Aorta (tissue), 5 donors: ENCODE measurements around the gene WNT9A. TPM values are rescaled to one million over a fixed set of nuclear protein-coding genes. Genes with fewer than 3 reads are reported as not detected.

Experiments used
- ATAC-seq: fragments of 200-7000 bp; cut with Tn5 transposase; one replicate; pipeline ENCODE4 v1.9.1; 2022; ENCODE audit warnings: moderate library complexity; ENCODE audit not compliant: low FRiP score
- DNase-seq, 2 donors: peaks; one replicate each; pipeline ENCODE4 v3.0.0-alpha.2; 2020
- H3K27ac ChIP-seq, 2 donors: one replicate each; pipeline ENCODE4 v1.5.1; 2013; ENCODE audit warnings: low read length in 2 of 2, mild to moderate bottlenecking in 2 of 2, moderate library complexity in 2 of 2, control low read depth in 1 of 2, inconsistent platforms in 1 of 2, low read depth in 1 of 2
- H3K27me3 ChIP-seq, 2 donors: one replicate each; pipeline ENCODE4 v1.6.1; 2013; ENCODE audit warnings: control low read depth in 1 of 2, low read length in 1 of 2, mild to moderate bottlenecking in 1 of 2, moderate library complexity in 1 of 2; ENCODE audit not compliant: insufficient read depth in 2 of 2, control insufficient read depth in 1 of 2
- H3K36me3 ChIP-seq, 2 donors: one replicate each; pipeline ENCODE4 v1.6.1; 2013; ENCODE audit warnings: control low read depth in 1 of 2, low read length in 1 of 2, mild to moderate bottlenecking in 1 of 2; ENCODE audit not compliant: insufficient read depth in 2 of 2, control insufficient read depth in 1 of 2
- H3K4me1 ChIP-seq, 2 donors: one replicate each; pipeline ENCODE4 v1.6.1; 2013; ENCODE audit warnings: low read length in 2 of 2, control low read depth in 1 of 2, mild to moderate bottlenecking in 1 of 2, moderate library complexity in 1 of 2; ENCODE audit not compliant: insufficient read depth in 2 of 2, control insufficient read depth in 1 of 2
- H3K4me3 ChIP-seq, 2 donors: one replicate each; pipeline ENCODE4 v1.5.1; 2013; ENCODE audit warnings: low read length in 2 of 2, control low read depth in 1 of 2, mild to moderate bottlenecking in 1 of 2
- H3K9me3 ChIP-seq: one replicate; pipeline ENCODE4 v1.6.1; 2013; ENCODE audit warnings: mild to moderate bottlenecking, low read length; ENCODE audit not compliant: control insufficient read depth
- WGBS, 2 donors: extraction: QIAGEN DNeasy Blood & Tissue Kit; methylation state at CpG; one replicate each; pipeline ENCODE4 v1.1.7; 2013; 5-methylcytosine and 5-hydroxymethylcytosine counted together
- intact Hi-C, 2 donors: fragments of 100-400 bp; cut with DNase I; formaldehyde crosslinking; loops; one replicate each; pipeline versions ENCODE4 v1.14.2 to v1.15.0; 2022
- polyA plus RNA-seq, 2 donors: library from polyadenylated mRNA; stranded (reverse); fragments of 200-250 nt; gene quantifications; one replicate each; pipeline ENCODE4 v1.2.3, GENCODE V29; 2013
- total RNA-seq, 2 donors: library from RNA; stranded (reverse); fragmentation: NEBNext Ultra II Directional; extraction: Animal tissue kit (Norgen Biotek cat#: 25700); gene quantifications; one replicate each; pipeline ENCODE4 v1.2.1, GENCODE V29; 2021
- donor health status: healthy with polysubstance abuse.
- donor health status: Bipolar disorder and iron deficiency.
- donor health status: DM: no; HTN: no; CAD: no.
- donor health status: DM: no; HTN: no; CAD: no.
- donor health status: DM: yes; HTN: yes; CAD: no.

Gene WNT9A
- total and polyA plus RNA-seq, 4 donors = 0.13 to 3.5 (median 0.66) TPM

GRCh38 chr1:227921461-227922185 is 26.1 kb downstream of the WNT9A start:
- peak in 1 of 2 donors; percentile 40 for DNase-seq
- Histone ChIP-seq H3K9me3 (no peaks in the 10 kb centered on the region), H3K27me3 (no peaks in the 10 kb centered on the region), H3K27ac (no peak overlapping the region), H3K4me3 (no peak overlapping the region), H3K4me1 (no peaks in the 10 kb centered on the region), H3K36me3 (no peaks in the 10 kb centered on the region)
- 95 to 96% methylated on average over 34 to 35 of the region's 35 CpGs for WGBS, 2 donors
- intact Hi-C loops = no loop called here
- no peak for ATAC-seq

DNA sequence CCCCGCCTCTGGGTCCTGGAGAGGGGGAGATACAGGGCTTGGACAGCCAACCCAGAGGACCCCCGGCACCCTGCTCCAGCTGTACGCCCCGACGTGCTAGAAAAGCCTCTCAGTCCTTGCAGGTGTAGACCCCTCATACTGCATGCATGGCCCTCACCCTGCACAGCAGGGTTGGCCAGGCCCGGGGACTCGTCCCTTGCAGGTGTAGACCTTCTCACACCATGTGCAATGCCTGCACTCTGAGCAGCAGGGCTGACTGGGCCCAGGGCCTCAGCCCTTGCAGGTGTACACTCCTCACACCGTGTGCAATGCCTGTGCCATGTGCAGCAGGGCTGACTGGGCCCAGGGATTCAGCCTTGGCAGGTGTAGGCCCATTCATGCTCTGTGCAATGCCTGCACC is 26.8 kb downstream of the WNT9A start:
- ATAC-seq = no peak
- Histone ChIP-seq H3K4me1 (no peaks in the 10 kb centered on the region), H3K27me3 (no peaks in the 10 kb centered on the region), H3K4me3 (no peak overlapping the region), H3K27ac (no peak overlapping the region), H3K36me3 (no peaks in the 10 kb centered on the region), H3K9me3 (no peaks in the 10 kb centered on the region)
- DNase-seq = no peak
- intact Hi-C loops = no loop called here
- WGBS, 2 donors = 95 to 96% methylated on average over 8 of the region's 8 CpGs

DNA sequence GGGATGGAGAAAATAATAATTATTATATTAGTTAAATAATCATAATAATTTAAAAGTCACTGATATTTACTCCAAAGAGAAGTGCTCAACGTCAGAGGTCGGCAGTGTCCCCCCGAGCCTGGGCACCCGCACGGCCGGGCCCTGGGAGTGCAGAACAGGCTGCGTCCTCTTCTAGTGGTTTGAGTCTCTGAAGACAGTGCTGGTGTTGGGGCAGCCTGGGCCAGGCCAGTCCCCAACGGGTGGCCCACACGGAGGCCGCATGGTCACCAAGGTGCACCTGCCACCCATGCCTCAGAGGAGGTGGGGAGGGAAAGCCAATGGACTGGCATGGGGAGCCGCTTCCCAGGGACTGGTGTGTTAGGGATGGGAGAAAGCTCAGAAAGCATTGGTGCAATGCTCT is 27.3 kb downstream of the WNT9A start:
- DNase-seq = no peak
- no peaks in the 10 kb centered on the region for H3K36me3 ChIP-seq
- WGBS, 2 donors = 96% methylated on average over 11 of the region's 11 CpGs

GRCh38 chr1:227919906-227920305 is 27.8 kb downstream of the WNT9A start:
- DNase-seq (no peak), ATAC-seq (no peak)
- H3K27me3 ChIP-seq = no peaks in the 10 kb centered on the region
- intact Hi-C loops = no loop called here
- no peak overlapping the region for H3K27ac ChIP-seq
- WGBS, 2 donors = 58 to 60% methylated on average over 12 of the region's 12 CpGs
- no peak overlapping the region for H3K4me3 ChIP-seq
- no peaks in the 10 kb centered on the region for H3K36me3 ChIP-seq
- H3K4me1 ChIP-seq = no peaks in the 10 kb centered on the region
- no peaks in the 10 kb centered on the region for H3K9me3 ChIP-seq

More for the DNA sequence above, 27.3 kb downstream of the WNT9A start:
- no peak for ATAC-seq
- intact Hi-C loops = no loop called here
- Histone ChIP-seq H3K27ac (no peak overlapping the region), H3K4me1 (no peaks in the 10 kb centered on the region), H3K4me3 (no peak overlapping the region), H3K9me3 (no peaks in the 10 kb centered on the region), H3K27me3 (no peaks in the 10 kb centered on the region)

- ATAC-seq (no peak), DNase-seq (no peak)
- Histone ChIP-seq H3K27ac (no peak overlapping the region), H3K27me3 (no peaks in the 10 kb centered on the region), H3K4me1 (no peaks in the 10 kb centered on the region), H3K4me3 (no peak overlapping the region), H3K9me3 (no peaks in the 10 kb centered on the region), H3K36me3 (no peaks in the 10 kb centered on the region)
- WGBS, 2 donors = 88% methylated on average over 9 of the region's 9 CpGs
- intact Hi-C loops = no loop called here
Measured at GRCh38 chr1:227918736-227919135, 29.0 kb downstream of the WNT9A start.

GRCh38 chr1:227918083-227918700 is 29.5 kb downstream of the WNT9A start:
- Histone ChIP-seq H3K9me3 (no peaks in the 10 kb centered on the region), H3K27me3 (no peaks in the 10 kb centered on the region), H3K36me3 (no peaks in the 10 kb centered on the region), H3K4me3 (no peak overlapping the region), H3K4me1 (no peaks in the 10 kb centered on the region), H3K27ac (no peak overlapping the region)
- ATAC-seq (no peak), DNase-seq (no peak)
- 84 to 85% methylated on average over 5 of the region's 5 CpGs for WGBS, 2 donors
- intact Hi-C loops = no loop called here

DNA sequence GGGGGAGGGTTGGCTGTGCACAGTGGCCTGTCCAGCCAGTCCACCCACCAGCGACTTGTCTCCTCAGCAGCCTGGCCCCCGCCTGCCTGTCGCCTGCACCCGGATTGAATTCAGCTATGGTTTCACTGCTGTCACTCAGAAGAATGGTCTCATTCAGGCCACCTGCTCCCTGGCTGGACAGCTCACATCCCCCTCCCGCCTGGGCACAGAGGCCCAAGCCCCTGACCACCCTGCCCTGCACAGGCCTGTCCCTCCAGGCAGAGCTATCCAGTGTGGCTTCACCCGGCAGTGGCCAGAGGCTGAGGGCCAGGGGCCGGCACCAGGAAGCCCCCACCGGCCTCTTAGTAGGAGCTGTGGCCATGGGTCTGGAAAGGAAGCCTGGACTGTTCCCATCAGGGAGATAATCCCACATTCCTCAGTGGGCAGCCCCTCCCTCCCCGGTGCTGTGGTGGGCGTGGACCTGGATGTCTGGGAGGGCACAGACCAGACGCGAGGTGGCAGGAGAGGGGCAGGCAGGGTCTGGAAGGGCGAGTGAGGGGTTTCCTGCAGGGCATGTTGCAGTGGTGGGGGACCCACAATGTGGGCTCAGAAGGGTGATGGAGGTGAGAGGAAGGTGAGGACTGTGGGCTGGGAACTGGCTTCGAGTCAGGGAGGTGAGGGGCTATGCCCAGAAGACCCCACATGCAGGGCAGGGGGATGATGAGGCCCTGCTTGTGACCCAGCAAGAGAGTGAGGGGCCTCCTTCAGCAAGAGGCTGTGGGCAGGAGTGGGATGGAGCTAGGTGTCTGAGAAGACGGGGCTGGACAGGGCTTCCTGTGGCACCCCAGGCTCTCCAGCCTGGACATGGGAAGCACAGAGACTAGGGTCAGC is 30.4 kb downstream of the WNT9A start:
- DNase-seq = no peak
- intact Hi-C loops = no loop called here
- Histone ChIP-seq H3K27ac (no peak overlapping the region), H3K4me3 (no peak overlapping the region), H3K4me1 (no peaks in the 10 kb centered on the region), H3K27me3 (no peaks in the 10 kb centered on the region), H3K36me3 (no peaks in the 10 kb centered on the region), H3K9me3 (no peaks in the 10 kb centered on the region)
- WGBS, 2 donors = 72 to 73% methylated on average over 13 to 15 of the region's 15 CpGs
- ATAC-seq = no peak

DNA sequence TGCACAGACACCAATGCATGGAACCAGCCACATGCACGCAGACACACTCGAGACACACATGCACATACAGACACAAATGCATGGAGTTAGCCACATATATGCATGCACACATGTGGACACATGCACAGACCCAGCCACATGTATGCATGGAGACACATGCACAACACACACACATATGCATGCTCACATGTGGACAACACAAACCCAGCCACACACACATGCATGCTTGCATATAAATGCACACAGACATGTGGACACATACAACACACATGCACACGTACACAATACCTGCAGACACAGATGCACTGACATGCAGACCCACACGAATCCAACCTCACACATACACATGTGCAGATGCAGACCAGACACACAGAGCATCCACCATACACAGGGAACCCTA is 31.1 kb downstream of the WNT9A start:
- no peak for ATAC-seq
- Histone ChIP-seq H3K9me3 (no peaks in the 10 kb centered on the region), H3K27me3 (no peaks in the 10 kb centered on the region), H3K4me3 (no peak overlapping the region), H3K27ac (no peak overlapping the region), H3K36me3 (no peaks in the 10 kb centered on the region), H3K4me1 (no peaks in the 10 kb centered on the region)
- DNase-seq = no peak
- WGBS, 2 donors = 92% methylated on average over 4 of the region's 4 CpGs
- intact Hi-C loops = no loop called here
